Measurements from ENCODE around the gene DDX51. TPM values are rescaled to one million over a fixed set of nuclear protein-coding genes. Genes with fewer than 3 reads are reported as not detected.

DDX51 gene
- total RNA-seq, 1 experiment from 2014 or later: 26.7 TPM

DNA sequence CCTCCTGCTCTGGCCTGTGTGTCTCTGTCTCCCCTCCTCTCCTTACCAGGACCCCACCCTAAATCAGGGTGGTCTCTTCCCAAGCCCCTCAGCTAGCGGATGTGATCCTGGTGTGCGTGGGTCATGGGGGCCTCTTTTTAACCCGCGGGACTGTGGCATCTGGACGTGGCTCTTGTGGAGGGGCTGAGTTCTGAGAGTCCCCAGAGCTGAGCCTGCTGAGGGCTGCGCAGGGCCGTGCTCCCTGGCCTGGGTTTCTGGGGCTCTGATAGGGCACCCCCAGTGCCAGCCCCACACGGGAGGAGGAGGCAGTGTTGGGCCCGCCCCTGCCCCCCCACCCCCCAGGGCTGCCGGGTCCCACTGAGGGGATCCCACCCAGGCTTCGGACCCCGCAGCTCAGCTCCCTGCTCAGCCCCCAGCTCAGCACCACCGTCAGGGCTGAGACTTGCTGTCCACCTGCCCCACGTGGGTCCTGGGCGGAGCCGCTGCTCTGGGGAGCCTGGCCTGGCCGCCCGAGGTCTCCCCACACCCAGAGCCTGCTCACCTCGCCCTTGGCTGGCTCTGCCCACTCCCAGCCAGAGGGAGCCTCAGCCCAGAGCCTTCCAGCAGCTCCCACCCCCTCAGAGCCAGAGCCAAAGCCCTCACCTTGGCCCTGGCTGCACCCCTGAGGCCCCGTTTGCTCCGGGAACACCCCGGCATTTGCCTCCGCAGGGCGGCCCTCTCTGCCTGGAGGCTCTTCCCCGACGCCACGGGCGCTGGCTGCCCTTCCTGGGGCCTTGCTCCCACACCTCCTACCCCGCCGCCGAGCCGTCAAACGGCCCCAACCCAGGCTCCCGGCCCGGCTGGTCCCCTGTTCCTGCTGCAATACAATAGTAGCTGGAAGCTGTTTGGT is 31.6 kb upstream of the DDX51 start:
- Histone ChIP-seq H3K4me1 (ENCODE audit: insufficient read depth, low read length) (peaks cover 10% of the 10 kb centered on the region; the same call in 1 of the 2 replicates), H3K27me3 (ENCODE audit: low read length) (peaks cover 30% of the 10 kb centered on the region), H3K4me3 (ENCODE audit: low read length) (no peak overlapping the region), H3K36me3 (ENCODE audit: low read depth, low read length) (no peaks in the 10 kb centered on the region), H3F3A (ENCODE audit: low read length, unreplicated experiment) (no peaks in the 10 kb centered on the region), H2AFZ (ENCODE audit: low read length) (no peak overlapping the region), H4K20me1 (ENCODE audit: low read length) (no peaks in the 10 kb centered on the region), H3K4me2 (ENCODE audit: low read length) (no peak overlapping the region), H3K79me2 (ENCODE audit: low read length) (no peaks in the 10 kb centered on the region), H3K27ac (ENCODE audit: low read length) (no peak overlapping the region), H3K9me3 (ENCODE audit: low read length) (no peaks in the 10 kb centered on the region), H3K9ac (ENCODE audit: low read length) (no peak overlapping the region), H3K9me2 (replicated peaks; ENCODE audit: low read length) (no peaks in the 10 kb centered on the region)
- intact Hi-C loops (cut with micrococcal nuclease): no loop called here
- no peak for ATAC-seq
- ChIA-PET POLR2A (ENCODE audit: unreplicated experiment) (no interaction called here), CTCF (no interaction called here)
- BruUV-seq (replicated peaks): no TSS peak
- no peak for DNase-seq
- TF ChIP-seq EZH2 (IDR thresholded peaks at IDR 0.05; ENCODE audit: low read length, unreplicated experiment) (no peak), EZH2phosphoT487 (IDR thresholded peaks at IDR 0.05; ENCODE audit: borderline replicate concordance, low read length) (no peak)
- TF ChIP-seq, protein P1, sequence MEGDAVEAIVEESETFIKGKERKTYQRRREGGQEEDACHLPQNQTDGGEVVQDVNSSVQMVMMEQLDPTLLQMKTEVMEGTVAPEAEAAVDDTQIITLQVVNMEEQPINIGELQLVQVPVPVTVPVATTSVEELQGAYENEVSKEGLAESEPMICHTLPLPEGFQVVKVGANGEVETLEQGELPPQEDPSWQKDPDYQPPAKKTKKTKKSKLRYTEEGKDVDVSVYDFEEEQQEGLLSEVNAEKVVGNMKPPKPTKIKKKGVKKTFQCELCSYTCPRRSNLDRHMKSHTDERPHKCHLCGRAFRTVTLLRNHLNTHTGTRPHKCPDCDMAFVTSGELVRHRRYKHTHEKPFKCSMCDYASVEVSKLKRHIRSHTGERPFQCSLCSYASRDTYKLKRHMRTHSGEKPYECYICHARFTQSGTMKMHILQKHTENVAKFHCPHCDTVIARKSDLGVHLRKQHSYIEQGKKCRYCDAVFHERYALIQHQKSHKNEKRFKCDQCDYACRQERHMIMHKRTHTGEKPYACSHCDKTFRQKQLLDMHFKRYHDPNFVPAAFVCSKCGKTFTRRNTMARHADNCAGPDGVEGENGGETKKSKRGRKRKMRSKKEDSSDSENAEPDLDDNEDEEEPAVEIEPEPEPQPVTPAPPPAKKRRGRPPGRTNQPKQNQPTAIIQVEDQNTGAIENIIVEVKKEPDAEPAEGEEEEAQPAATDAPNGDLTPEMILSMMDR (conservative IDR thresholded peaks at IDR 0.05; ENCODE audit: low read depth, low read length): no peak

DNA sequence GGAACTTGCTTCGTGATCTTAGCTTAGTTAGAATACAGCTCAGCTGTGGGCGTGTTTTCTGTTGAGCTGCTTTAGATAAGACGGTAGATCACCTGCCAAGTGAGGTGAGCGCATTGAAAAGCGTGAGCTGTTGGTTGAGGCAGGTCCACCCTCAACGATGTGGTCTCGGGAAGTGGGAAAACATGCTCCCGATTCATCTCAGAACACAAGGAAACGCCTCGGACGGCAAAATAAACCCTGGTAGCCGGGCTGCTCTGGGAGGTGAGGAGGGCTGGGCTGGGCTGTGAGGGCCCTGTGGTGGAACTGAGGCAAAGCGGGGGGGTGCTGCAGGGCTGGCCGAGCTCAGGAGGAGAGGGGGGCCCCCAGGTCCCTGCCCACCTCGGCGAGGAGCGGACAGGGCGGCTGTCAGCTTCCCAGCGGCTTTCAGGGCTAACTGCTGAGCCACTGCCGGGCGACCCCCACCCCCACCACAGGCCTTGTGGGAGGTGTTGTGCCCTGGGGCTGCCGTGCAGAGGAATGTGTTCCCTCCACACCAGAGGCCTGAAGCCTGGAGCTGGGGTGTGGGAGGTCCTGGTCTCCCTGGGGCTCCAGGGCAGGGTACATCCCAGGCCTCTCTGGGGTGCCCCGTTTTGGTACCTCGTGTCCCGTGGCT is 30.8 kb upstream of the DDX51 start:
- H3K79me2 ChIP-seq (ENCODE audit: low read length): no peaks in the 10 kb centered on the region
- intact Hi-C loops (cut with micrococcal nuclease): no loop called here
- TF ChIP-seq, protein P1 (conservative IDR thresholded peaks at IDR 0.05; ENCODE audit: low read depth, low read length): no peak
- TF ChIP-seq EZH2phosphoT487 (IDR thresholded peaks at IDR 0.05; ENCODE audit: borderline replicate concordance, low read length): no peak
- TF ChIP-seq EZH2 (IDR thresholded peaks at IDR 0.05; ENCODE audit: low read length, unreplicated experiment): no peak
- DNase-seq (peak; percentile 24), ATAC-seq (no peak)
- peaks cover 17% of the 10 kb centered on the region for H3K4me1 ChIP-seq (ENCODE audit: insufficient read depth, low read length)
- H3K4me2 ChIP-seq (ENCODE audit: low read length): peak overlapping the region; percentile 54
- peaks cover 30% of the 10 kb centered on the region for H3K27me3 ChIP-seq (ENCODE audit: low read length)
- ChIA-PET CTCF (no interaction called here), POLR2A (ENCODE audit: unreplicated experiment) (no interaction called here)
- BruUV-seq (replicated peaks): no TSS peak
- H3K9ac ChIP-seq (ENCODE audit: low read length): no peak overlapping the region
- H3K27ac ChIP-seq (ENCODE audit: low read length): no peak overlapping the region
- no peak overlapping the region for H2AFZ ChIP-seq (ENCODE audit: low read length)
- H3F3A ChIP-seq (ENCODE audit: low read length, unreplicated experiment): no peaks in the 10 kb centered on the region
- no peaks in the 10 kb centered on the region for H4K20me1 ChIP-seq (ENCODE audit: low read length)
- H3K4me3 ChIP-seq (ENCODE audit: low read length): no peak overlapping the region
- H3K9me2 ChIP-seq (replicated peaks; ENCODE audit: low read length): no peaks in the 10 kb centered on the region
- no peaks in the 10 kb centered on the region for H3K9me3 ChIP-seq (ENCODE audit: low read length)
- H3K36me3 ChIP-seq (ENCODE audit: low read depth, low read length): no peaks in the 10 kb centered on the region

Data from PC-3 (cell line).